ENCODE data around the gene HDAC4. TPM values are rescaled to one million over a fixed set of nuclear protein-coding genes. Genes with fewer than 3 reads are reported as not detected.

HDAC4 gene
- total RNA-seq, 1 experiment from 2014 or later = 47.6 TPM

DNA sequence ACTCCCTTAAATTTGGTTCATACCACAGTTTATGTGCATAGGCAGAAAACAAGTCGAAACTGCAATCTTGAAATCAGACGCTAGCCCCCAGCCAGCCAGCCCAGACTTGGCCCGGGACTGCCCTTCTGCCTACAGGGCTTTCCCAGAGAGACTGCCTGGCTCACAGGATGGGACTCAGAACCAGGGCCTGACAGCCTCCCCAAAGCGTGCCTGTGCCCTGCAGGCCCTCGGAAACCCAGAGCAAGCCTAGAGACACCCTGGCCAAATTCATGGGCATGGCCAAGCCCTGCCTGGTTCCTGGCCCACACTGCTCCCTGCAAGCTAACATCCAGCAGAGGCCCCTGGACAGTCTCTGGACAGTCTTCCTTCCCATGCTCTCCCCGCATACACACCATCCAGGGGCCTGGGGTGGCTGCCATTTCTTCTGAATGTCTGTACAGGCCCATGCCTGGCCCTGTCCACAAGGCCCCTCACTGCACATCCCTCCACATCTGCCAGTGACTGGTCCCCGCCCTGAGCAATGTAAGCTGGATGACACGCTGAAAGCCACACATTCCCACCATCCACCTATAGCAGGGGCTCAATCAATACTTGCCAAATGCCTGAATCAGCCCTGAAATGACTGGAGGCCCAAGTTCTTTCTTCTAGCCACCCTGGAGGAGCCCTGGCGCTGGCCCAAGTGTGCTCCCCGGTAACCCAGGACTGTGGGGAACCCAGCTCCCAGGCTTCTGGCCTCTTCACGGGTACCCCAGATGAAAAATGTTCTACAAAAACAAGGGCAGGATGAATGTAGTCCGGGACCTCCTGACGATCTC lies 73.1 kb downstream of the HDAC4 start:
- Histone ChIP-seq H3K9ac (ENCODE audit: low read length) (no peak overlapping the region), H3K27me3 (ENCODE audit: insufficient read depth, low read length) (no peaks in the 10 kb centered on the region), H3K4me3 (replicated peaks in 1 of 2; ENCODE audit: low read depth in 1 of 2, low read length in 2 of 2) (no peak overlapping the region), H3K9me2 (ENCODE audit: insufficient read depth) (no peaks in the 10 kb centered on the region), H3K4me2 (ENCODE audit: low read length) (no peak overlapping the region), H3K4me1 (ENCODE audit: control insufficient read depth in 1 of 2, insufficient read depth in 2 of 2, low read length in 2 of 2) (peaks cover 22 to 46% of the 10 kb centered on the region in 2 experiments), H3K27ac (ENCODE audit: low read depth, low read length) (no peak overlapping the region), H3K79me2 (ENCODE audit: insufficient read depth, low read length) (peaks cover 11% of the 10 kb centered on the region), H3K9me3 (ENCODE audit: control insufficient read depth in 1 of 2, insufficient read depth in 1 of 2, low read depth in 1 of 2, low read length in 2 of 2) (no peaks in the 10 kb centered on the region), H3K36me3 (ENCODE audit: control insufficient read depth in 1 of 2, insufficient read depth in 2 of 2, low read length in 2 of 2) (no peaks in the 10 kb centered on the region), H2AFZ (ENCODE audit: low read depth, low read length, poor library complexity, severe bottlenecking) (no peak overlapping the region), H4K20me1 (ENCODE audit: insufficient read depth) (no peaks in the 10 kb centered on the region)
- CTCF ChIA-PET = no interaction called here
- ATAC-seq (no peak), DNase-seq (ENCODE audit: low read depth, low spot score) (no peak)
- no TSS peak for BruUV-seq (replicated peaks)
- TF ChIP-seq RAD21 (IDR thresholded peaks at IDR 0.05; ENCODE audit: low read depth) = no peak
- TF ChIP-seq SIN3A (IDR thresholded peaks at IDR 0.05; ENCODE audit: low read depth) = no peak
- TF ChIP-seq ELF1 (IDR thresholded peaks at IDR 0.05; ENCODE audit: borderline replicate concordance, low read depth) = no peak
- TF ChIP-seq EZH2 (IDR thresholded peaks at IDR 0.05) = no peak
- TF ChIP-seq, protein P1, sequence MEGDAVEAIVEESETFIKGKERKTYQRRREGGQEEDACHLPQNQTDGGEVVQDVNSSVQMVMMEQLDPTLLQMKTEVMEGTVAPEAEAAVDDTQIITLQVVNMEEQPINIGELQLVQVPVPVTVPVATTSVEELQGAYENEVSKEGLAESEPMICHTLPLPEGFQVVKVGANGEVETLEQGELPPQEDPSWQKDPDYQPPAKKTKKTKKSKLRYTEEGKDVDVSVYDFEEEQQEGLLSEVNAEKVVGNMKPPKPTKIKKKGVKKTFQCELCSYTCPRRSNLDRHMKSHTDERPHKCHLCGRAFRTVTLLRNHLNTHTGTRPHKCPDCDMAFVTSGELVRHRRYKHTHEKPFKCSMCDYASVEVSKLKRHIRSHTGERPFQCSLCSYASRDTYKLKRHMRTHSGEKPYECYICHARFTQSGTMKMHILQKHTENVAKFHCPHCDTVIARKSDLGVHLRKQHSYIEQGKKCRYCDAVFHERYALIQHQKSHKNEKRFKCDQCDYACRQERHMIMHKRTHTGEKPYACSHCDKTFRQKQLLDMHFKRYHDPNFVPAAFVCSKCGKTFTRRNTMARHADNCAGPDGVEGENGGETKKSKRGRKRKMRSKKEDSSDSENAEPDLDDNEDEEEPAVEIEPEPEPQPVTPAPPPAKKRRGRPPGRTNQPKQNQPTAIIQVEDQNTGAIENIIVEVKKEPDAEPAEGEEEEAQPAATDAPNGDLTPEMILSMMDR (IDR thresholded peaks at IDR 0.05 in 2 of 3, conservative IDR thresholded peaks at IDR 0.05 in 1 of 3; ENCODE audit: borderline replicate concordance in 1 of 3, insufficient read depth in 1 of 3, low read depth in 2 of 3, low read length in 2 of 3) = no peak
- TF ChIP-seq, protein P2, sequence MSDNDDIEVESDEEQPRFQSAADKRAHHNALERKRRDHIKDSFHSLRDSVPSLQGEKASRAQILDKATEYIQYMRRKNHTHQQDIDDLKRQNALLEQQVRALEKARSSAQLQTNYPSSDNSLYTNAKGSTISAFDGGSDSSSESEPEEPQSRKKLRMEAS (IDR thresholded peaks at IDR 0.05) = no peak
- no peak for TF ChIP-seq JUND (IDR thresholded peaks at IDR 0.05)
- no peak for TF ChIP-seq CBX3 (IDR thresholded peaks at IDR 0.05; ENCODE audit: low read depth)
- TF ChIP-seq CEBPB (IDR thresholded peaks at IDR 0.05; ENCODE audit: low read depth) = no peak
- TF ChIP-seq YY1 (IDR thresholded peaks at IDR 0.05; ENCODE audit: extremely low read depth, insufficient replicate concordance, low read depth, low read length) = no peak
- TF ChIP-seq, protein P3, sequence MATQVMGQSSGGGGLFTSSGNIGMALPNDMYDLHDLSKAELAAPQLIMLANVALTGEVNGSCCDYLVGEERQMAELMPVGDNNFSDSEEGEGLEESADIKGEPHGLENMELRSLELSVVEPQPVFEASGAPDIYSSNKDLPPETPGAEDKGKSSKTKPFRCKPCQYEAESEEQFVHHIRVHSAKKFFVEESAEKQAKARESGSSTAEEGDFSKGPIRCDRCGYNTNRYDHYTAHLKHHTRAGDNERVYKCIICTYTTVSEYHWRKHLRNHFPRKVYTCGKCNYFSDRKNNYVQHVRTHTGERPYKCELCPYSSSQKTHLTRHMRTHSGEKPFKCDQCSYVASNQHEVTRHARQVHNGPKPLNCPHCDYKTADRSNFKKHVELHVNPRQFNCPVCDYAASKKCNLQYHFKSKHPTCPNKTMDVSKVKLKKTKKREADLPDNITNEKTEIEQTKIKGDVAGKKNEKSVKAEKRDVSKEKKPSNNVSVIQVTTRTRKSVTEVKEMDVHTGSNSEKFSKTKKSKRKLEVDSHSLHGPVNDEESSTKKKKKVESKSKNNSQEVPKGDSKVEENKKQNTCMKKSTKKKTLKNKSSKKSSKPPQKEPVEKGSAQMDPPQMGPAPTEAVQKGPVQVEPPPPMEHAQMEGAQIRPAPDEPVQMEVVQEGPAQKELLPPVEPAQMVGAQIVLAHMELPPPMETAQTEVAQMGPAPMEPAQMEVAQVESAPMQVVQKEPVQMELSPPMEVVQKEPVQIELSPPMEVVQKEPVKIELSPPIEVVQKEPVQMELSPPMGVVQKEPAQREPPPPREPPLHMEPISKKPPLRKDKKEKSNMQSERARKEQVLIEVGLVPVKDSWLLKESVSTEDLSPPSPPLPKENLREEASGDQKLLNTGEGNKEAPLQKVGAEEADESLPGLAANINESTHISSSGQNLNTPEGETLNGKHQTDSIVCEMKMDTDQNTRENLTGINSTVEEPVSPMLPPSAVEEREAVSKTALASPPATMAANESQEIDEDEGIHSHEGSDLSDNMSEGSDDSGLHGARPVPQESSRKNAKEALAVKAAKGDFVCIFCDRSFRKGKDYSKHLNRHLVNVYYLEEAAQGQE (IDR thresholded peaks at IDR 0.05; ENCODE audit: low read depth) = no peak
- no peak for TF ChIP-seq SRF (IDR thresholded peaks at IDR 0.05; ENCODE audit: low read depth)
- TF ChIP-seq SP1 (IDR thresholded peaks at IDR 0.05; ENCODE audit: low read depth) = no peak
- no peak for TF ChIP-seq POLR2AphosphoS5 (IDR thresholded peaks at IDR 0.05; ENCODE audit: low read depth, low read length)
- RAD21 ChIA-PET (ENCODE audit: low non-redundant PET in 1 of 2, low total read pairs in 2 of 2, uncharacterized antibody in 2 of 2, unreplicated experiment in 2 of 2) = no interaction called here
- POLR2A ChIA-PET = no interaction called here
- intact Hi-C loops (cut with micrococcal nuclease) = no loop called here
